Erythroblast (primary cell): ENCODE data around the gene TMEM135.

Source experiments
- DNase-seq, 2 experiments: peaks; one replicate each; lab custom pipeline; 2025; lab: John Stamatoyannopoulos, UW
- GATA1 ChIP-seq: IDR thresholded peaks from 2 replicates; pipeline ENCODE4 v1.6.1; 2011; ENCODE audit warnings: low read depth, mild to moderate bottlenecking, control low read depth, low read length, moderate library complexity
- POLR2A ChIP-seq: IDR thresholded peaks from 2 replicates; pipeline ENCODE4 v1.6.1; 2011; ENCODE audit warnings: mild to moderate bottlenecking, low read length

TMEM135 gene

DNA sequence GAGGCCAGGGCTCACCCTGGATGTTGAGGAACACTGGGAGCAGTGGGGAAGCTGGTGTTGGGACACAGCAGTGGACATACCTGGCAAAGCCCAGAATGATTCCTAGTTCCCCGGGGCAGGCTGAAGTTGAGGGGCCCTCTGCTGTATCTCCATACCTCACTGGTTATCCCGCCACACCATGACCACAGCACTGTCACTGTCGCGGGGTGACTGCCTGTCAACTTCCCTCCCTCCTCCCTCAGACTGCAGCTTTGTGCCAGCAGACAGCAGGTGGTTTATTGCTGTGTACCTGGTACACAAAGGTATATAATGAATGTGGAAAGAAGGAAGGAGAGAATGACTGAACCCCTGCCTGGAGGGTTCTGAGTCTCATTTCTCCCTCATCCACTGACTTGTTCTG, 318.7 kb downstream of the TMEM135 start:
- TF ChIP-seq GATA1 (no peak), POLR2A (no peak)
- DNase-seq = no peak

DNA sequence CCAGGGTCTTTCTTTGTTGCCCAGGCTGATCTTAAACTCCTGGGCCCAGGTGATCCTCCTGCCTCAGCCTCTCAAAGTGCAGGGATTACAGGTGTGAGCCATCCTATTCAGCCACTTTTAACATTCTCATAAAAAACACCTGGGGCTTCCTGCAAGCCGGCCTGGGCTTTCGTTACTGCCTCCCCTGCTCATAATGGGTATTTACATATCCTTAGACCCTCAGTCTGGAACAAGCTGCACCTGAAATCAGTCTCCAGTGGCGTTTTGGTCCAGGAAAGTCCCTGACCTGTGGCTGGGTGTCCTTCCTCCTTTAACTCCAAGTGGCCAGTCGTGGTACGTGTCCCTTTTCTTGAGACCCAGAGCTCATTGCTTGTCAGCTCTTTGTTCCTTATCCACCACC, 320.7 kb downstream of the TMEM135 start:
- TF ChIP-seq POLR2A (no peak), GATA1 (no peak)
- DNase-seq = no peak

DNA sequence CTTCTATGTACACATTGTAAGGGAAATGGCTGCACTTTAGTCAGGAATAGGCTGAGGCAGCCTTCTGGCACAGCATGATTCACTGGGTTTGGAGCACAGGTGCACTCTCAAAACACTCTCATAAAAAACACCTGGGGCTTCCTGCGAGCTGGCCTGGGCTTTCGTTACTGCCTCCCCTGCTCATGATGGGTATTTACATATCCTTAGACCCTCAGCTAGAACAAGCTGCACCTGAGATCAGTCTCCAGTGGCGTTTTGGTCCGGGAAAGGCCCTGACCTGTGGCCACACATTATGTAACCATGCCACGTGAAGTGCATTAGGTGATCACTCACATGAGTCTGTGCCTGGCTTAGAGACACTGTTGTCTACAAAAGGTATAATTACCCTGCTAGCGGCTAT, 321.7 kb downstream of the TMEM135 start:
- no peak for DNase-seq
- TF ChIP-seq GATA1 (no peak), POLR2A (no peak)

DNA sequence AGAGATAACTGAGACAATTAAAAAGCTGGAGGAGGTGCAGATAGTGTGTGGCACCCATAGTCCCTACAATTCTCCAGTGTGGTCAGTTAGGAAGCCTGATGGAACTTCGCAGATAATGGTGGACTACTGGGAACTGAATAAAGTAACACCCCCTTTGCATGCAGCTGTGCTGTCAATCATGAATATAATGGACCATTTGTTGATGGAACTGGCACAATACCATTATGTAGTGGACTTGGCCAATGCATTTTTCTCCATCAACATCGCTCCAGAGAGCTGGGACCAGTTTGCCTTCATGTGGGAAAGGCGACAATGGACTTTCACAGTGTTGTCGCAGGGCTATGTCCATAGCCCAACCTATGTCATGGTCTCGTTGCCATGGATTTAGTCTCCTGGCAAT, 324.2 kb downstream of the TMEM135 start:
- TF ChIP-seq POLR2A (no peak), GATA1 (no peak)
- no peak for DNase-seq

DNA sequence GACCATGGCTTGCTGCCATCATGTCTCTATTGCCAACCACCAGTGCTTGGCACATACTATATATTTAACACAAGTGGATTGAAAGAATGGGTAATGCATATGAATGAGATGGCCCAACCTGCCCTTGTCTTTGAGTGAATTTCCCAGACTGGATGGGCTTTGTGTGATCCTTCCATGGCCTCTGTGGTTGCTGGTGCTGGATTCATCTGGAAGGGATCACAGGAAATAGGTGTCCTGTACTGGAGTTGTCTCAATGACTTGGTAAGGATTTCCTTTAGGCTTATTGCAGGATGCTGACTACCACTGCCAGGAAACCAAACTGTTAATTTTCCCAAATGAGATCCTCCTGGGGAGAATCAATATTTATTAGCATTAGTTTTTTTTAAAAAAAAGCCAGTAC, 328.6 kb downstream of the TMEM135 start:
- TF ChIP-seq POLR2A (no peak), GATA1 (no peak)
- no peak for DNase-seq

- TF ChIP-seq POLR2A (no peak), GATA1 (no peak)
- no peak for DNase-seq
Measured at GRCh38 chr11:87366763-87367405, 329.1 kb downstream of the TMEM135 start.

GRCh38 chr11:87368151-87368550, 330.4 kb downstream of the TMEM135 start:
- TF ChIP-seq GATA1 = no peak
- TF ChIP-seq POLR2A = no peak
- no peak for DNase-seq

GRCh38 chr11:87368858-87369480, 331.2 kb downstream of the TMEM135 start:
- DNase-seq = no peak
- TF ChIP-seq POLR2A (no peak), GATA1 (no peak)

DNA sequence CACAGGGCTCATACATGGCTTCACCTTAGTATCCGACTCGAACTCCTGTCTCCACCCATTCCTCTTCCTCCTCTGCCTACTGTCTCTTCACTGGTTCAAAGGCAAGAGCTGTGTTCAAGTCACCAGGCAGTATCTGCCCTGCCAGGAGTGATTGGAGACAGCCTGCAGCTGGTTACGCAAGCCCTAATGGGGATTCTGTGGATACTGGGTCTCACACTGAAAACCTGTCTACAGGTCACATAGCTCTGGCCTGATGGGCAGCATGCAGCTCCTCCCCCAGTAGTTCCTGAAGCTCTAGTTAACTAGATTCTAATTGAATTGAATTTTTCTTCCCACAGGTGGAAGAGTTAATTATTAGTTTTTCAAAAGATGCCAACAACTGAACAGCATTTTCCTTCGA, 332.2 kb downstream of the TMEM135 start:
- no peak for TF ChIP-seq GATA1
- TF ChIP-seq POLR2A = no peak
- DNase-seq = no peak

GRCh38 chr11:87372065-87372464, 334.3 kb downstream of the TMEM135 start:
- TF ChIP-seq GATA1 (no peak), POLR2A (no peak)
- DNase-seq = no peak
